NCI-H128 (cell line): Measurements from ENCODE around the gene FKBP5.
"Not testable (repeated sequence)": the region's sequence is repeated elsewhere in the genome, so short reads cannot be mapped to it uniquely, and the experiment has no call there.

Source experiments
- DNase-seq: peaks from one replicate; lab custom pipeline; 2025; ENCODE audit not compliant: unreplicated experiment; lab: John Stamatoyannopoulos, UW

The FKBP5 gene

DNA sequence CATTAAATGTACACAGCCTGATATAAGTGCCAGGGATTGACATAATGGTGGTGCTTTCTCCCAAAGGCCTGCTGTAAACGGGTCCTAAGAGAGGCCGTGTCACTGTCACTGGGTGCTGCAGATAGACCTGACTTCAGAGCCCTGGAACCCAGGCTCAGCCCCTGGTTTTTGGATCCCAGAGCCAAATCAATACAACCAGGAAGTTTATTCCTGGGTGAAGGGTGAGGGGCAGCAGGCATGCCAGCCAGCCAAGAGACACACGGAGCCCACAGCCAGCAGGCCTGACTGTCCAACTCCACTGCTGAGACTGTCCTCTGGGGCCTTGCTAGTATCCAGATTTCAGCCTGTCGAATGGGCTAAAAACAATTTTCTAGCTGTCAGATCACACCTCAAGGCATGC is 35.3 kb upstream of the FKBP5 start:
- DNase-seq = no peak

DNA sequence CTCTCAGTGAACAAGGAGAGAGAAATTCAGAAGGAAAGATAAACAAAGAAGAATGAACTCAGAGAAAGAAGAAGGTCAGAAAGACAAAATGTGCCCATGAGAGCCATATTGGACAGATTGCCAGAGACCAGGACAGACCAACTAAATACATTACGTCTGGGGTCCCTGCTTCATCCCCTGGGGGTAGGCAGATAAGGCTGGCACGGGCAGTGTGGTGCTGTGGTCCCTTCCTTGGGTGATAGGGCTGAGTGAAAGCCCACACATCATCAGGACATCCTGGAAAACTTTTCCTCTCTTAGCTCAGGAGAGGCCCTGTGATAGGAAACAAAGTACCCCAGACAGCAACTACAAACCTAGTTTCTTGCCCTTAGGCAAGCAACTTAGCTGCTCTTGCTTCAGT is 34.9 kb upstream of the FKBP5 start:
- DNase-seq = no peak

DNA sequence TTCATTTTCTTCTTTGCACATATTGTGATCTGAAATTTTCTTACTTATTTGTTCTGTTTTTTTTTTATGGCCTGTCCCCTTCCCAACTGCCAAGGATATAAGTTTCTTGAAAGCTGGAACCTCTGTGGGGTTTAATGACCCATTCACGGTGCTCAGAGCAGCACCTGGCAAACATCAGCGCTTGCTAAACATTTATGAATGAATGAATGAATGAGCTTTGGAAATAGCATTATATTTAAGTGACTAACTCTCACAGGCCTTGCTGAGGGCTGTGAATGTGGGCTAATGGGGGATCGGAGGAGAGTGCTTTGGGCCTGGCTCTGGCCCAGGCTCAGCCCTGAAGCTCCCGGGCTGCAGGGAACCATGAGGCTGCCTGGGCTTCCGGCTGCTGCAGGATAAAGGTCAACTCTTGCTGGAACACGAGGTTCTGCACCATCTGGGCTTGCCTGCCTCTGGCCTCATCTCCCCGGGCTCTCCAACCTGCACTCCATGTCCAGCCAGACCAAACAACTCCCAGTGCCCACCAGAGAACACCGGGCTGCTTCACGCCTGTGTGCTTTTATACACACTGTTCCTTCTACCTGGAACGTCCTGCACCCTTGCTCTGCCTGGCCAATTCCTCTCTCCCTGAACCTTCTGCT is 33.5 kb upstream of the FKBP5 start:
- DNase-seq = no peak

DNA sequence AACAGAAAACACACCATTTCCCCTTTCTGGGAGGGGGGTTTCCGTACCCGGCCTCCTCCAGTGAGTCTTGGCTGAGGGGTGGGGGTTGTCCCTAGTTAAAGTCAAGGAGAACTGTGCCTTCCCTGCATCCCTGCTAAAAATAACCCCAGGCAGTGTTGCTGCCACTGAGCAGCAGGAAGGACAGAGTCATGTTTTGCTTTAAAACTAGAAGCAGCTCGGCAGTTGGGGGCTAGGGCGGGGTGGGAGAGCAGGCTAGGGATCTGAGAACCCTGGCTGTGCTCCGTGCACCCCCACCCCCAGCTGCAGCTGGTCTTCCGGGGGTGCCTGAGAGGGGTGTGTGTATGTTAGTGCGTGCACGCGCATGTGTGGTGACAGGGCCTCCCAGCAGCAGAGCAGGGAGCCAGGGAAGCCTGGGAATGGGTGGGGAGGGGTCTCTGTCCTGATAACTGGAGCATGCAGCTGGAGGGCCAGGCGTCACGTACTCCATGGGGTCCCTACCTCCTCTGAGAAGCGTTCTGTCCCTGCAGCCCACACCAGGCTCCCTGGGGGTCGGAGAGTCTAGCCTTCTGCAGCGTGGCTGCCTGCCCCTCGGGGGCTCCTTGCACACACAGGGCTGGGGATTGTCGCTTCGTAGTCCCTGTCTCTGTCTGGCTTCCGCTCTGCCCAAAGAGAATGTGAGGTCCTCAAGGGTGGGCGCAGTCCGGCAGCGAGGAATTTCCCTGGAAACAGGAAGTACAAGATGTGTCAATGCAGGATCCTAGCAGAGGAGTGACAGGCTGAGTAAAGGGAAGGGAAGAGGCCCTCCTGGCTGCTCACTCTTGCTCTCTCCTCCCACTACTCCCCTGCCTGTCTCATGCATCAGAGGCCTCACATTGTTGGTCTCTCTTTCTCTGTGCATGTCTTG is 31.4 kb upstream of the FKBP5 start:
- DNase-seq = no peak

DNA sequence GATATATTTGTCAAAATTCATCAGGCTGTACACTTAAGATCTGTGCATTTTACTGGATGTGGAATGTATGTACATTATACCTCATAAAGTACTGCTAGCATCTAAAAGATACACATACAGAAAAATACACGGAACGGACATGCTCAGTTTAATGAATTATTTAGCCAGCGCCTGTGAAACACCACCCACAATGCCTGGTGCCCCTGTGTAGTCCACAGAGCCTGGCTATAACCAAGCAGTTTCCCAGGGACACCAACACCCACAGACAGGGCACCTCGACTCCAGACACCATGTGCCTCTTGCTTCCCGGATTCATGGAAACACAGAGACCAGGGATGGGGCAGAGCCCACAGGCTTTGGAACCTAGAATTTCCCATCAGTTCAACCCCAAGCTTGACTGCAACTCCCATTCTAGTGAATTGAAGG is 30.7 kb upstream of the FKBP5 start:
- DNase-seq = no peak

DNA sequence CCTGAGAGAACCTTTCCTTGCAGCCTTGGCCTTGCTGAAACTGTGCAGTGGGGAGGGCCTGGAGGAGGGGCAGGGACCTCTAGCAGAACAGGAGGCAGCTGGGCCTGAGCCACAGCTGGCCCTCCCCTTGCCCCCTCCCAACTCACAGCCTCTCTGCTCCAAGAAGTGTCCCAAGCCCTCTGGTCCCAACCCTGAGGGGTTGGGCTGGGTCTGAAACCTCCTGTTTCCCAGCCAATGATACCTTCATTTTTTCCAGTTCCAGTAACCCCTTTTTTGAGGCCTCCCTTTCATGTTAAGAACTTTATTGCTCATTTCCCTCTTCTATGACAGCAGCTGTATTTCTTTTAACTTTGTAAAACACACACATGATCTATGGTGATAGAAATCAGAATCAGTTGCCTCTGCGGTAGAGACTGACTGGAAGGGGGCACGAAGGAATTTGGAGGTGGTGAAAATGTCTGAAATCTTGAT is 30.2 kb upstream of the FKBP5 start:
- no peak for DNase-seq

DNA sequence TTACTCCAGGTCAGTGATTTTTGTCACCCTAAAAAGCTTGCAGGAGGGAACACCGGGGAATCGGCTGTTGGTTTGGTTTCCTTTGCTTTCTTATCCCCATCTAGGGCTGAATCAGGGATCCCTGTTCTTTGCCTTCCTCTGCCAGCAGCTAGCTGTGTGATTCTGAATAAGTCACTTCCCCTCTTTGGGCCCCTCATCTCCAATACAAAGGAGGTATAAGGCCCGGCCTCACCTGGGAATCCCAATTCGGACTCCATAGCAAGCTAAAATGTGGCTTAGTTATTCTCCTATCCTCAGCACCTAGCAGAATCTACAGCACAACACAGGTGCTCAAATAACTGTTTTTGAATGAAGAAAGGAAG is 29.6 kb upstream of the FKBP5 start:
- DNase-seq = no peak

DNA sequence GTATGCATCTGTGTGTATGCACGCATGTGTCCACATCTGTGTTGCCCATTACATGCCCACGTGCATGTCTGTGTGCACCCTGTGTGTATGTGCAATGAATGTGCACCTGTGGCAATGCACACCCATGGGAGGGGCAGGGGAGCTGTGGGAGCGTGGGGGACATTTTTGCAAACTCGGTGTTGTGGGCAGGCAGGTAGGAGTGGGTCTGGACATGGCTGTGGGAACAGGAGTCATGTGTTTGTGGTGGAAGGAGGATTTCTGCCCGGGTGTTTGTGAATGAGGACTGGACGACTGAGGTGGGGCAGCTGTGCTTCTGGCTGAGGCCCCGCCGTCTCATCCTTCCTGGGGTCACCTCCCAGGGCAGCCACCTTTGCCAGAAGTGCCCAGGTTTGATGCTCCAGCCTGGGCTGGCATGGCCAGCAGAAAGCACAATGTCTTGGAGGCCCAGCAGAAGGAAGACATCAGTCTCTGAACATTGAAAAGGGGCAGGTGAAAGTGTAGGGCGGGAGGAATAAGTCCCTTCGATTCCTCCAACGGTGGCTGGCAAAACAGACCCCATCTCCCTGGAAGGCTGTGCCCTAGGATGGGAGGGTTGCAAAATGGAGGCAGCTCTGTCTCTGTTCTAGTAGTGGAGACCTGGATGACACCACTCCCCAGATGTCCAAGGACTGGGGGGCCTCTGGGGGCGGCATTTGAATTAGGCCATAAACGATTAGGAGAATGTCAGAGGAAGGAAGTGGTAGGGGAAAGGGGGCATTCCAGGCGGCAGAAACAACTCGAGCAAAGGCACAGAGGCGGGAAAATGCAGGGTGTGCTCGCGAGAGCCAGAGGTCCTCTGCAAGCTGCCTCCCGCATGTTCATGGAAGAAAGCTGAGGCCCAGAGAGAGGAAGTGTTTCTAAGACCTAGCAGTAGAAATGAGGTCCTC is 29.0 kb upstream of the FKBP5 start:
- no peak for DNase-seq

DNA sequence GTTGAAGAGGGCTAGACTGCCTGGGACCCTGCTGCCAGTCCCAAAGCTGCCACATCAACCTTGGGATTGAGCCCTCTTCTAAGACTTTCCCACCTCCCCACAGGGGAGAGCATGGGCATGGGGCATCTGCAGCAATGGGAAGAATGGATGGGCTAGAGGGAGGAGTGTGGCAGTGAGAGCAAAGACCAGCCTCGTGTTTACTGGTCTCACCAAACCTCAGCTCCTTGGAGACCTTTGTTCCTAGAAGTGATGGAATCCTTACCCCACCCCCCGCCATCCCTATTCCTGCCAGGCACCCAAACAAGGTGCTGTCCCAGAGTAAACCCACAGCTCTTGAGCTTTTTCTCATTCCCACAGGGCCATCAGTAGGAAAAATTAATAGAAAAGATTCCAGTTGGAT is 28.1 kb upstream of the FKBP5 start:
- DNase-seq = no peak

DNA sequence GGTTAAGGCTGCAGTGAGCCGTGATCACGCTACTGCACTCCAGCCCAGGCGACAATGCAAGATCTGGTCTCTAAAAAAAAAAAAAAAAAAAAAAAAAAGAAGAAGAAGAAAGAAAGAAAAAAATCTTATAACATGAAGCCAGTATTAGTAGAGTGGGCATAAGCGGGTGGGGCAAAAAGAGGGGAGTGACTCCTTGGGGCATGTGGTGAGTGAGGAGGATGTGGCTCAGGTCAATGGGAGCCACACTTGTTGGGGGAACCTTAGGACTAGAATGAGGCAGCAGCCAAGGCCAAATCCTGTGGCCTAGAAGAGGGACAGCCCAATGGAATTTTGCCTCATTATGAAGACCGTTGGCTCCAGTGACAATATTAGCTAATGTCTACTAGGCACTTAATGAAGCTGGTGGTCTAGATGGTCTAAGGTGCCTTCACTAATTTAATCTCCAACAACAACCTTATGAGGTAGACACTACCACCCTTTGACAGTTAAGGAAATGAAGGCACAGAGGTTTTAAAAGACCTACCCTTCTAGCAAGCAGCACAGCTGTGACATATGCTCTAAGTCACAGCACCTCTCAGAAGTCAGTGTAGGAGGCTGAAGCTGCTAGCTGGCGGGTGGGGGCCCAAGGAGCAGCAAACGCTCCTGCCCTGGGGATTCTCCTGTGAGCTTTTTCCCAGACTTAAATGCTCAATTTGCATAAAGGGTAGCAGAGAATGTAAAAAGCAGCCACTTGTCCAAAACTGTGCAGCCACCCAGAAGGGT is 24.5 kb upstream of the FKBP5 start:
- DNase-seq = no peak

DNA sequence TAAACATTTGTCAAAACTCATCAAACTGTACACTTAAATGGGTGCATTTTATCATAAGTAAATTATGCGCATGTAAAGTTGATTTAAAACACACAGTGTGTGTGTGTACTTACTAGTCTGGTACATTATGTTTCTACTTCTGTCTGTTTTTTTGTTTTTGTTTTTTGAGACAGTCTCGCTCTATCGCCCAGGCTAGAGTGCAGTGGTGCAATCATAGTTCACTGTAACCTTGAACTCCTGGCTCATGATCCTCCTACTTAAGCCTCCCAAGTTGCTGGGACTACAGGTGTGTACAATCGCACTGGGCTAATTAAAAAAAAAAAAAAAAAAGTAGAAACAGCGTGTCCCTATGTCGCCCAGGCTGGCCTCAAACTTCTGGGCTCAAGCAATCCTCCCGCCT is 23.0 kb upstream of the FKBP5 start:
- no peak for DNase-seq

DNA sequence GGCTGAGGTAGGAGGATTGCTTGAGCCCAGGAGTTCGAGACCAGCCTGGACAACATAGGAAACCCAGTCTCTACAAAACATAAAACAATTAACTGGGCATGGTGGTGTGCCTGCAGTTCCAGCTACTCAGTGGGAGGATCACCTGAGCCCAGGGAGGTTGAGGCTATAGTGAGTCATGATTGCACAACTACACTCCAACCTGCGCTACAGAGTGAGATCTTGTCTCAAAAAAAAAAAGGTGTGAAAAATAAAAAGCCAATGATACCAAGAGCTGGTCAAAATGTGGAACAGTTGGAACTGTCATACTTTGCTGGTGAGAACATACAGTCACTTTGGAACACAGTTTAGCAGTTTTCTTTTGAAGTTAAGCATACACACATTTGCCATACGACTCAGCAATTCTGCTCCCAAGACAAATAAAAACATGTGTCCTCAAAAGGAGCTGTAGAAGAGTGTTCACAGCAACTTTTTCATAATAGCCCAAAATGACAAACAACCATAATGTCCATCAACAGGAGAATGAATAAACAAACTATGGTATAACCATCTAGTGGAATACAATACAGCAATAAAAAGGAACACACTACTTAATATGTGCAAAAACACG is 21.6 kb upstream of the FKBP5 start:
- no peak for DNase-seq

DNA sequence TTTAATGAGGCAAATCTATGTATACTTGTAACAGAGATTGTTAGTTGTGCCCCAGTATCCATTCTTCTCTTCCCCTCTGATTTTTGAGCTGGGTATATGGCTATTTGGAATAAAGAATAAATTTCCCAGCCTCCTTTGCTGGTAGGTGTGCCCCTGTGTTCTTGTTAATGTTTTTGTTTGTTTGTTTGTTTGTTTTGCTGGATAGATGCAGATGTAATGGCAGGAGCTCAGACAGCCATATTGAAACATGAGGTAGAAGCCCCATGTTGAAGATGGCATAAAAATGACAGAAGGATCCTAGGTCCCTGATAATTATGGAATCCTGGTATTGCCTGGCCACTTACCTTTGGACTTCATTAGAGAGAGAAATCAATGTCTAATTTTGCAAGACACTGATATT is 19.9 kb upstream of the FKBP5 start:
- no peak for DNase-seq

DNA sequence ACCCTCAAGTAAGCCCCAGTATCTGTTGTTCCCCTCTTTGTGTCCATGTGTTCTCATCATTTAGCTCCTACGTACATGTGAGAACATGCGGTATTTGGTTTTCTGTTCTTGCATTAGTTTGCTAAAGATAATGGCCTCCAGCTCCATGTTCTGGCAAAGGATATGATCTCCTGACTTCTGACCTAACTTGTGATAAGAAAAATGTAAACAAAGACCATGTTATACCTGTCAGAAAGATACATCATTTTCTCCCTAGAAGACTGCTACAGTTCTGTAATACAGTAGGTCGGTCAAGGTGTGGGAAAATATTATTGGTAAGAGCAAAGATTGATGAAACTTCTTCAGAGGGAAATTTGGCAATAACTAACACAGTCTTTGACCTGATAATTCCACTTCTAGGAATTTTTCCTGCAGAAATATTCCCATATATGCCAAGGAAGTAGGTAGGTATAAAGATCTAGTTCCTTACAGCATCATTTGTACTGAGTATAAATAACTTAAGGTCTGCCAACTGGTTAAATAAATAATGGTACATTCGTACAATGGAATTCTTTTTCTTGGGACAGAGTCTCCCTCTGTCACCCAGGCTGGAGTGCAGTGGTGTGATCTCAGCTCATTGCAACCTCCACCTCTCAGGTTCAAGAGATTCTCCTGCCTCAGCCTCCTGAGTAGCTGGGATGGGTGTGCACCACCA is 19.1 kb upstream of the FKBP5 start:
- DNase-seq = no peak

DNA sequence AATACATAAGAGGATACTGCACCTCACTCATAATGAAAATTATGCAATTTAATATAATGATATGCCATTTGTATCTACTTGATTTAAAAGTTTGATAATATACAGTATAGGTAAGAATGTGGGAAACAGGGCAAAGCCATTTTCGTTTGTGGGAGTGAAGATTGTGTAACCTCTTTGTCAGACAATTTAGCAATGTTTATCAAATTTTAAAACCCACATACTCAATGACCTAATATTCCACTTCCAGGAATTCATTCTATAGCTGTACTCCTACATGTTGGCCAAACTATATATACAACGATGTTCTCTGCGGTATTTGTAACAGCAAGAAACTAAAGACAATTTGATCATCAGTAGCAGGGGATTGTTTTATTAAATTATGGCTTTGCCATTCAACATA is 17.8 kb upstream of the FKBP5 start:
- no peak for DNase-seq

DNA sequence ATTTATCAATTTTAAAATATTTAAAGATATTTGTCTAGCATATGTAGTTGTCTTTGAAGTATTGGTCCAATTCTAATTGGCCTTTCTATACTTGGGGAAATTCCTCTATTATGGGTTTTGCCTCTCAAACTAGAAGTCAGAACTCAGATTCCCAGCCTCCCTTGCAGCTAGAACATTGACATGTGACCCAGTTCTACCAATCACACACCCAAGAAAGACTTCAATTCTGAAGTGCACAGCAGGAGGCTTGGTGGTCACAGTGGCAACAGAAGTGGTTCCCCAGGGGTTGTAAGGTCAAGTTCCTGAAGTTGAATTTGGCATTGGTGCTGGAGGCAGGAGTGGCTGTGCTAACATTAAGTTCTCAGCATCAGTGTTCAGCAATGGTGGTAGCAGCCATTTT is 14.8 kb upstream of the FKBP5 start:
- no peak for DNase-seq

DNA sequence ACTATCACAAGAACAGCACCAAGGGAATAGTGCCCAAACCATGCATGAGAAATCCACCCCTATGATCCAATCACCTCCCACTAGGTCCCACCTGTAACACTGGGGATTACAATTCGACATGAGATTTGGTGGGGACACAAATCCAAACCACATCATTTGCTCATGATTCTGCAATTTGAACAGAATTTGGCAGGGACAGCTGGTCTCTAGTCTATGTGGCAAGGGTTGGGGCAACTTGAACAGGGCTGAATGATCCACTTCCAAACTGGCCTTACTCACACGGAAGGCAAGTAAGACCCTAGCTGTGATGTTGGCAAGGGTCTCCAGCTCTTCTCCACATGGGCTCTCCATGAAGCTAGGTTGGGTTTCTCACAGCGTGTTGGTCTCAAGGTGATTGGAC is 10.1 kb upstream of the FKBP5 start:
- no peak for DNase-seq

DNA sequence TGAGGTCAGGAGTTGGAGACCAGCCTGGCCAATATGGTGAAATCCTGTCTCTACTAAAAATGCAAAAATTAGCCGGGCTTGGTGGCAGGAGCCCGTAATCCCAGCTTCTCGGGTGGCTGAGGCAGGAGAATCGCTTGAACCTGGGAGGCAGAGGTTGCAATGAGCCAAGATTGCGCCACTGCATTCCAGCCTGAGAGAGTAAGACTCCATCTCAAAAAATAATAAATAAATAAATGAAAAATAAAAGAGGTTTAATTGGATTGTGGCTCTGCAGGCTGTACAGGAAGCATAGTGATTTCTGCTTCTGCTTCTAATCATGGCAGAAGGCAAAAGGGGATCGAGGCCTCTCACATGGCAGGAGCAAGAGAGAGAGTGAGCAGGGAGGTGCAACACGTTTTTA is 9.7 kb upstream of the FKBP5 start:
- not testable (repeated sequence) for DNase-seq

DNA sequence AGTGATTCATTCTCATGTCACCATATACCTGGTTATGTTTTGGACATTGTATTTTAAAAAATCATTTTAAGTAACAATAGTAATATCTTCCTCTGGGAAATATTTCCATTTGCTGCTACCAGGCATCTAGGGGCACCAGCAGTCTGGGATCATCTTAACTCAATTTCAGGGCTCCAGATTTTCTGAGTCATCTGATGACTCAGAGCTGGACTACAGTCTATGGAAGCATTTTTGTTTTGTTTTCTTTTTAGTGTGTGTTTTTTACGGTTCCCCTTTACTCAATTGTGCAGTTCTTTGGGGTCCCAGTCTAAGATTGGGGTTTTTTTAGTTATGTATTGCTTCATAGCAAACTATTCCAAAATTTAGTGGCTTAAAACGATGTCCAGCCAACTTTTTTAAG is 5.7 kb upstream of the FKBP5 start:
- no peak for DNase-seq
